H1 (cell line): ENCODE measurements around the gene KDM4E. TPM values are rescaled to one million over a fixed set of nuclear protein-coding genes. Genes with fewer than 3 reads are reported as not detected.

Experiments used
- CTCF ChIA-PET: fragments of 300-600 bp; sonication (Branson Sonifier 250); formaldehyde crosslinking; loops from one replicate; lab custom pipeline; 2021; ENCODE audit not compliant: partially characterized antibody; lab: Charles Lee
- POLR2A ChIA-PET: fragments of 300-600 bp; sonication (Branson Sonifier 250); formaldehyde crosslinking; loops from one replicate; lab custom pipeline; 2021; ENCODE audit warnings: inconsistent platforms; ENCODE audit not compliant: partially characterized antibody; lab: Charles Lee
- DNase-seq, 2 experiments: peaks; one replicate each; pipeline versions ENCODE4 v3.0.0 to v3.0.0-alpha.2; 2010 to 2022; ENCODE audit warnings: low spot score in 2 of 2, low read depth in 1 of 2, mixed read lengths in 1 of 2
- FAIRE-seq: peaks from 2 replicates; lab custom pipeline; 2011; peaks lifted over from hg19 to GRCh38; lab: Jason Lieb, UNC
- H2AFZ ChIP-seq: 2 replicates; pipeline ENCODE4 v1.8.1; 2012; ENCODE audit warnings: low read length, inconsistent platforms
- H2AK5ac ChIP-seq: 2 replicates; pipeline ENCODE4 v1.6.1; 2013; ENCODE audit warnings: low read depth, low read length
- H2BK120ac ChIP-seq: replicated peaks from 2 replicates; pipeline ENCODE3; 2013; ENCODE audit warnings: low read depth, low read length, inconsistent platforms
- H2BK12ac ChIP-seq: 2 replicates; pipeline ENCODE4 v1.6.1; 2013; ENCODE audit warnings: low read depth, low read length
- H2BK15ac ChIP-seq: 2 replicates; pipeline ENCODE4 v1.6.1; 2013; ENCODE audit warnings: low read length
- H2BK20ac ChIP-seq: 2 replicates; pipeline ENCODE4 v1.6.1; 2013; ENCODE audit warnings: low read length
- H2BK5ac ChIP-seq: 2 replicates; pipeline ENCODE4 v1.6.1; 2013; ENCODE audit warnings: low read depth, low read length
- H3K14ac ChIP-seq: 2 replicates; pipeline ENCODE4 v1.6.1; 2013; ENCODE audit warnings: inconsistent platforms; ENCODE audit not compliant: insufficient read length
- H3K18ac ChIP-seq: 2 replicates; pipeline ENCODE4 v1.6.1; 2013; ENCODE audit warnings: low read length; ENCODE audit errors: extremely low read depth
- H3K23ac ChIP-seq: 2 replicates; pipeline ENCODE4 v1.6.1; 2013; ENCODE audit warnings: inconsistent platforms; ENCODE audit not compliant: insufficient read length
- H3K23me2 ChIP-seq: 2 replicates; pipeline ENCODE4 v1.6.1; 2013; ENCODE audit warnings: low read depth, low read length
- H3K27ac ChIP-seq: 2 replicates; pipeline ENCODE4 v1.6.1; 2011; ENCODE audit warnings: low read depth, low read length, inconsistent platforms
- H3K27me3 ChIP-seq, 4 experiments: replicated peaks in 1 of 4; 1 replicate in 1 of 4; 2 replicates in 3 of 4; pipeline versions ENCODE4 v1.6.1 to v1.8.1; 2011 to 2013; ENCODE audit warnings: low read length in 3 of 4, mild to moderate bottlenecking in 3 of 4, inconsistent platforms in 2 of 4, mixed read lengths in 2 of 4, moderate library complexity in 1 of 4; ENCODE audit not compliant: control insufficient read depth in 3 of 4, insufficient read depth in 3 of 4; ENCODE audit errors: extremely low read depth in 1 of 4
- H3K36me3 ChIP-seq, 4 experiments: 2 replicates each; pipeline versions ENCODE4 v1.6.1 to v1.8.1; 2011 to 2013; ENCODE audit warnings: mild to moderate bottlenecking in 4 of 4, low read length in 3 of 4, moderate library complexity in 2 of 4, control low read depth in 1 of 4, inconsistent platforms in 1 of 4; ENCODE audit not compliant: insufficient read depth in 4 of 4, control insufficient read depth in 2 of 4
- H3K4ac ChIP-seq: replicated peaks from 2 replicates; pipeline ENCODE3; 2013; ENCODE audit warnings: low read length, low read depth, mixed read lengths, inconsistent platforms; ENCODE audit not compliant: insufficient read length
- H3K4me1 ChIP-seq, 4 experiments: replicated peaks in 1 of 4; 1 replicate in 1 of 4; 2 replicates in 3 of 4; pipeline versions ENCODE4 v1.6.1 to v1.8.1; 2011 to 2013; ENCODE audit warnings: low read length in 3 of 4, inconsistent platforms in 2 of 4, mixed read lengths in 1 of 4; ENCODE audit not compliant: insufficient read depth in 4 of 4, control insufficient read depth in 3 of 4
- H3K4me2 ChIP-seq, 2 experiments: 2 replicates each; pipeline versions ENCODE4 v1.6.1 to v1.8.1; 2011 to 2013; ENCODE audit warnings: low read depth in 2 of 2, low read length in 2 of 2, control low read depth in 1 of 2, inconsistent platforms in 1 of 2, mild to moderate bottlenecking in 1 of 2; ENCODE audit not compliant: insufficient read depth in 1 of 2
- H3K4me3 ChIP-seq, 4 experiments: fragments of 200-600, 300-600 bp in 1 of 4; sonication (generic), shearing (Covaris generic), sonication (Bioruptor Twin) in 1 of 4; 2 replicates each; pipeline versions ENCODE4 v1.5.1 to v1.8.1; 2011 to 2016; ENCODE audit warnings: low read length in 4 of 4, low read depth in 3 of 4, control low read depth in 2 of 4, inconsistent platforms in 2 of 4, mild to moderate bottlenecking in 2 of 4, mixed read lengths in 1 of 4, moderate library complexity in 1 of 4; ENCODE audit not compliant: insufficient read depth in 2 of 4; ENCODE audit errors: extremely low read depth in 1 of 4
- H3K56ac ChIP-seq: replicated peaks from 2 replicates; pipeline ENCODE3; 2013; ENCODE audit warnings: low read depth, mild to moderate bottlenecking, mixed read lengths, low read length, inconsistent platforms; ENCODE audit not compliant: insufficient read length
- H3K79me1 ChIP-seq: 2 replicates; pipeline ENCODE4 v1.6.1; 2013; ENCODE audit warnings: low read depth, low read length, control low read depth
- H3K79me2 ChIP-seq, 2 experiments: 2 replicates each; pipeline versions ENCODE4 v1.6.1 to v1.8.1; 2012 to 2013; ENCODE audit warnings: low read length in 2 of 2, mild to moderate bottlenecking in 2 of 2, inconsistent platforms in 1 of 2; ENCODE audit not compliant: insufficient read depth in 2 of 2, control insufficient read depth in 1 of 2
- H3K9ac ChIP-seq, 4 experiments: replicated peaks in 1 of 4; 1 replicate in 1 of 4; 2 replicates in 3 of 4; pipeline versions ENCODE4 v1.6.1 to v1.8.1; 2011 to 2013; ENCODE audit warnings: low read depth in 3 of 4, low read length in 3 of 4, control low read depth in 2 of 4, mild to moderate bottlenecking in 2 of 4, moderate library complexity in 2 of 4, inconsistent platforms in 1 of 4; ENCODE audit errors: extremely low read depth in 1 of 4
- H3K9me3 ChIP-seq, 2 experiments: 2 replicates each; pipeline versions ENCODE4 v1.6.1 to v1.8.1; 2012 to 2013; ENCODE audit warnings: mild to moderate bottlenecking in 2 of 2, moderate library complexity in 2 of 2, control low read depth in 1 of 2, inconsistent platforms in 1 of 2, low read depth in 1 of 2, low read length in 1 of 2, mixed read lengths in 1 of 2; ENCODE audit not compliant: insufficient read depth in 2 of 2
- H4K20me1 ChIP-seq, 2 experiments: replicated peaks in 1 of 2; 2 replicates each; pipeline versions ENCODE3 to v1.8.1; 2011 to 2013; ENCODE audit warnings: inconsistent platforms in 2 of 2, low read length in 2 of 2, mild to moderate bottlenecking in 1 of 2; ENCODE audit not compliant: insufficient read depth in 2 of 2, control insufficient read depth in 1 of 2
- H4K5ac ChIP-seq: 2 replicates; pipeline ENCODE4 v1.6.1; 2013; ENCODE audit warnings: low read length, low read depth, mixed read lengths, inconsistent platforms; ENCODE audit not compliant: insufficient read length
- H4K8ac ChIP-seq: 2 replicates; pipeline ENCODE4 v1.8.0; 2013; ENCODE audit warnings: mild to moderate bottlenecking, moderate library complexity, low read length, inconsistent platforms; ENCODE audit not compliant: insufficient read depth; ENCODE audit errors: extremely low read depth
- H4K91ac ChIP-seq: replicated peaks from 2 replicates; pipeline ENCODE3; 2013; ENCODE audit warnings: low read length, mixed read lengths, inconsistent platforms; ENCODE audit not compliant: insufficient read length
- BCL11A ChIP-seq, 2 experiments: IDR thresholded peaks; one replicate each; pipeline ENCODE4 v1.6.1; 2011; ENCODE audit warnings: low read depth in 2 of 2, low read length in 2 of 2, mild to moderate bottlenecking in 2 of 2
- CBX8 ChIP-seq: fragments of 300-800, 300-1000 bp; sonication (generic); IDR thresholded peaks from 2 replicates; pipeline ENCODE4 v1.7.1; 2016; ENCODE audit warnings: low read depth, low read length, borderline replicate concordance
- CEBPB ChIP-seq: IDR thresholded peaks from 2 replicates; pipeline ENCODE4 v1.6.1; 2012; ENCODE audit warnings: low read depth, low read length
- KDM1A ChIP-seq: fragments of 200-600, 300-600 bp; sonication (generic); IDR thresholded peaks from 2 replicates; pipeline ENCODE4 v1.7.1; 2016; ENCODE audit warnings: mild to moderate bottlenecking, low read length, borderline replicate concordance
- NANOG ChIP-seq: IDR thresholded peaks from 2 replicates; pipeline ENCODE4 v1.6.1; 2011; ENCODE audit warnings: low read length, low read depth, mild to moderate bottlenecking, inconsistent platforms; ENCODE audit not compliant: insufficient read depth, poor library complexity, severe bottlenecking
- POLR2AphosphoS5 ChIP-seq: IDR thresholded peaks from 2 replicates; pipeline ENCODE4 v1.6.1; 2011; ENCODE audit warnings: low read depth, low read length
- POU5F1 ChIP-seq: IDR thresholded peaks from 2 replicates; pipeline ENCODE4 v1.6.1; 2011; ENCODE audit warnings: low read depth, mild to moderate bottlenecking, low read length, moderate library complexity
- RNF2 ChIP-seq: fragments of 200-900, 300-1000 bp; sonication (generic); IDR thresholded peaks from 2 replicates; pipeline ENCODE4 v1.7.1; 2016; ENCODE audit warnings: borderline replicate concordance, low read depth, mild to moderate bottlenecking, antibody characterized with exemption, low read length; ENCODE audit not compliant: poor library complexity, severe bottlenecking; ENCODE audit errors: missing control alignments
- SIRT6 ChIP-seq: IDR thresholded peaks from one replicate; pipeline ENCODE4 v1.7.1; 2012; ENCODE audit warnings: low read length, inconsistent platforms
- TEAD4 ChIP-seq: IDR thresholded peaks from 2 replicates; pipeline ENCODE4 v1.6.1; 2012; ENCODE audit warnings: low read depth, low read length, inconsistent platforms, mixed read lengths
- WGBS, 2 experiments: shearing (Covaris generic) in 1 of 2; methylation state at CpG; one replicate each; pipeline versions ENCODE4 v1.1.6 to v1.1.7; 2013 to 2015; ENCODE audit warnings: low lambda C conversion rate in 2 of 2, mixed read lengths in 2 of 2, inconsistent platforms in 1 of 2, low coverage in 1 of 2, missing lambda C conversion rate in 1 of 2; ENCODE audit not compliant: insufficient replicate concordance in 2 of 2, insufficient coverage in 1 of 2, insufficient read length in 1 of 2; ENCODE audit errors: extremely low coverage in 1 of 2, missing lambda C conversion rate in 1 of 2; 5-methylcytosine and 5-hydroxymethylcytosine counted together
- polyA plus RNA-seq, 7 experiments: library from polyadenylated mRNA; depleted of rRNA in 3 of 7; stranded (reverse) in 5 of 7; unstranded in 2 of 7; fragments of >200 nt in 5 of 7; fragments of 200-250 nt in 2 of 7; gene quantifications; 1 replicate in 5 of 7; 2 replicates in 1 of 7; 4 replicates in 1 of 7; pipeline versions ENCODE4 v1.2.1 to v1.2.3, GENCODE V29; 2011 to 2013; ENCODE audit warnings: missing spikeins in 2 of 7, mixed read lengths in 2 of 7
- total RNA-seq: library from RNA; stranded (reverse); fragmentation: NEBNext Ultra II Directional; extraction: Animal tissue kit (Norgen Biotek cat#: 25700); gene quantifications from 2 replicates; pipeline ENCODE4 v1.2.1, GENCODE V29; 2021
- TF ChIP-seq, protein P1 (sequence below): IDR thresholded peaks from 2 replicates; pipeline ENCODE4 v1.6.1; 2012; ENCODE audit warnings: inconsistent platforms
- TF ChIP-seq, protein P2 (sequence below), 3 experiments: IDR thresholded peaks; 1 replicate in 2 of 3; 2 replicates in 1 of 3; pipeline versions ENCODE4 v1.5.1 to v1.6.1; 2011; ENCODE audit warnings: low read length in 3 of 3, mild to moderate bottlenecking in 3 of 3, inconsistent platforms in 2 of 3, low read depth in 1 of 3, moderate library complexity in 1 of 3; ENCODE audit not compliant: insufficient read depth in 1 of 3; ENCODE audit errors: control extremely low read depth in 1 of 3

KDM4E gene
- total and polyA plus RNA-seq, 2 of the 8 experiments (the other 6 are each of a cell fraction or from before 2014, with no cell fraction given) = not detected

DNA sequence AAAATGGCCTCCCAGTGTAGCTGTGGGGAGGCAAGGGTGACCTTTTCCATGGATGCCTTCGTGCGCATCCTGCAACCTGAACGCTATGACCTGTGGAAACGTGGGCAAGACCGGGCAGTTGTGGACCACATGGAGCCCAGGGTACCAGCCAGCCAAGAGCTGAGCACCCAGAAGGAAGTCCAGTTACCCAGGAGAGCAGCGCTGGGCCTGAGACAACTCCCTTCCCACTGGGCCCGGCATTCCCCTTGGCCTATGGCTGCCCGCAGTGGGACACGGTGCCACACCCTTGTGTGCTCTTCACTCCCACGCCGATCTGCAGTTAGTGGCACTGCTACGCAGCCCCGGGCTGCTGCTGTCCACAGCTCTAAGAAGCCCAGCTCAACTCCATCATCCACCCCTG, 26.8 kb upstream of the KDM4E start:
- ChIA-PET POLR2A (no interaction called here), CTCF (interaction anchor here (1.5 to 1.6 kb wide), 2 partner anchors 10 to 19 kb away, joined by 3 to 4 read pairs; no protein-coding TSS in a partner anchor)
- Histone ChIP-seq H2BK5ac (no peak overlapping the region), H3K14ac (no peak overlapping the region), H3K4me1 (no peaks in the 10 kb centered on the region), H3K79me1 (no peaks in the 10 kb centered on the region), H3K4me2 (no peak overlapping the region), H4K8ac (no peak overlapping the region), H3K56ac (no peak overlapping the region), H3K18ac (no peak overlapping the region), H3K4me3 (no peak overlapping the region), H2BK120ac (no peak overlapping the region), H4K91ac (no peak overlapping the region), H3K4ac (no peak overlapping the region), H2AK5ac (no peak overlapping the region), H3K23ac (no peak overlapping the region), H2BK15ac (no peak overlapping the region), H3K23me2 (no peaks in the 10 kb centered on the region), H2BK20ac (no peak overlapping the region), H3K36me3 (no peaks in the 10 kb centered on the region), H4K20me1 (no peaks in the 10 kb centered on the region), H3K9me3 (no peaks in the 10 kb centered on the region), H3K27me3 (no peaks in the 10 kb centered on the region), H2BK12ac (no peak overlapping the region), H3K9ac (no peak overlapping the region), H3K27ac (no peak overlapping the region), H3K79me2 (no peaks in the 10 kb centered on the region), H2AFZ (no peak overlapping the region), H4K5ac (no peak overlapping the region)
- DNase-seq (no peak), FAIRE-seq (no peak)
- WGBS, 2 experiments = 98% methylated on average over 13 of the region's 13 CpGs; no CpG with 5 or more reads in 1 of the 2 experiments
- TF ChIP-seq POU5F1 (no peak), POLR2AphosphoS5 (no peak), NANOG (no peak), SIRT6 (no peak), CBX8 (no peak), RNF2 (no peak), BCL11A (IDR thresholded peaks at IDR 0.05; ENCODE audit: low read depth in 2 of 2, low read length in 2 of 2) (no peak), CEBPB (no peak), TEAD4 (no peak), KDM1A (no peak)
- TF ChIP-seq, protein P1, sequence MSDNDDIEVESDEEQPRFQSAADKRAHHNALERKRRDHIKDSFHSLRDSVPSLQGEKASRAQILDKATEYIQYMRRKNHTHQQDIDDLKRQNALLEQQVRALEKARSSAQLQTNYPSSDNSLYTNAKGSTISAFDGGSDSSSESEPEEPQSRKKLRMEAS = no peak
- TF ChIP-seq, protein P2, sequence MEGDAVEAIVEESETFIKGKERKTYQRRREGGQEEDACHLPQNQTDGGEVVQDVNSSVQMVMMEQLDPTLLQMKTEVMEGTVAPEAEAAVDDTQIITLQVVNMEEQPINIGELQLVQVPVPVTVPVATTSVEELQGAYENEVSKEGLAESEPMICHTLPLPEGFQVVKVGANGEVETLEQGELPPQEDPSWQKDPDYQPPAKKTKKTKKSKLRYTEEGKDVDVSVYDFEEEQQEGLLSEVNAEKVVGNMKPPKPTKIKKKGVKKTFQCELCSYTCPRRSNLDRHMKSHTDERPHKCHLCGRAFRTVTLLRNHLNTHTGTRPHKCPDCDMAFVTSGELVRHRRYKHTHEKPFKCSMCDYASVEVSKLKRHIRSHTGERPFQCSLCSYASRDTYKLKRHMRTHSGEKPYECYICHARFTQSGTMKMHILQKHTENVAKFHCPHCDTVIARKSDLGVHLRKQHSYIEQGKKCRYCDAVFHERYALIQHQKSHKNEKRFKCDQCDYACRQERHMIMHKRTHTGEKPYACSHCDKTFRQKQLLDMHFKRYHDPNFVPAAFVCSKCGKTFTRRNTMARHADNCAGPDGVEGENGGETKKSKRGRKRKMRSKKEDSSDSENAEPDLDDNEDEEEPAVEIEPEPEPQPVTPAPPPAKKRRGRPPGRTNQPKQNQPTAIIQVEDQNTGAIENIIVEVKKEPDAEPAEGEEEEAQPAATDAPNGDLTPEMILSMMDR (IDR thresholded peaks at IDR 0.05; ENCODE audit: control extremely low read depth in 1 of 3, insufficient read depth in 1 of 3, low read depth in 1 of 3, low read length in 3 of 3) = no peak
